HepG2 (cell line): ENCODE results near the gene LIFR. TPM values are rescaled to one million over a fixed set of nuclear protein-coding genes. Genes with fewer than 3 reads are reported as not detected.
A peak's percentile ranks its signal among the peaks of the same experiment; 100 is the strongest.

Source experiments
- ATAC-seq: fragments of 200-7000 bp; cut with Tn5 transposase; 3 replicates; pipeline ENCODE4 v1.9.1; 2020; ENCODE audit warnings: mild to moderate bottlenecking, moderate library complexity
- BruUV-seq: library from RNA; stranded (reverse); fragments of 400-500 nt; replicated peaks from 2 replicates; lab custom pipeline; 2021; lab: Mats Ljungman, UMichigan
- CTCF ChIA-PET: fragments of 300-600 bp; formaldehyde crosslinking; extraction: SDS; loops from one replicate; lab custom pipeline; 2021; ENCODE audit warnings: low total read pairs, inconsistent platforms, low intra/inter-chr PET ratio; lab: Yijun Ruan, JAX
- POLR2A ChIA-PET: fragments of 350-600 bp; sonication (Branson Sonifier 250); formaldehyde crosslinking; loops from one replicate; lab custom pipeline; 2020; ENCODE audit warnings: antibody characterized with exemption, inconsistent platforms; lab: Yijun Ruan, JAX
- DNase-seq: peaks from one replicate; pipeline ENCODE4 v3.0.0-alpha.2; 2015; ENCODE audit warnings: low spot score
- FAIRE-seq: peaks from 3 replicates; lab custom pipeline; 2011; peaks lifted over from hg19 to GRCh38; lab: Jason Lieb, UNC
- H2AFZ ChIP-seq: one replicate; pipeline ENCODE4 v1.6.1; 2011; ENCODE audit warnings: low read length, inconsistent platforms
- H3K27ac ChIP-seq: fragments of 300-600 bp; 3 replicates; pipeline ENCODE4 v1.8.0; 2011; ENCODE audit warnings: mixed run types, mild to moderate bottlenecking, mixed read lengths, low read length, inconsistent platforms; ENCODE audit not compliant: insufficient read depth; ENCODE audit errors: extremely low read length
- H3K27me3 ChIP-seq, 2 experiments: fragments of 200-600 bp in 1 of 2; 2 replicates in 1 of 2; 3 replicates in 1 of 2; pipeline versions ENCODE4 v1.6.0 to v1.8.0; 2011; ENCODE audit warnings: low read length in 2 of 2, mild to moderate bottlenecking in 2 of 2, moderate library complexity in 2 of 2, inconsistent platforms in 1 of 2; ENCODE audit not compliant: insufficient read depth in 2 of 2, control insufficient read depth in 1 of 2
- H3K36me3 ChIP-seq, 2 experiments: fragments of 200-600 bp in 1 of 2; replicated peaks in 1 of 2; 2 replicates in 1 of 2; 3 replicates in 1 of 2; pipeline versions ENCODE4 v1.5.1 to v1.8.0; 2011; ENCODE audit warnings: low read length in 2 of 2, inconsistent platforms in 1 of 2; ENCODE audit not compliant: insufficient read depth in 2 of 2, control insufficient read depth in 1 of 2
- H3K4me1 ChIP-seq: 2 replicates; pipeline ENCODE4 v1.5.1; 2012; ENCODE audit warnings: low read length, inconsistent platforms; ENCODE audit not compliant: insufficient read depth
- H3K4me2 ChIP-seq: 2 replicates; pipeline ENCODE4 v1.6.0; 2011; ENCODE audit warnings: low read depth, low read length, inconsistent platforms
- H3K4me3 ChIP-seq, 3 experiments: fragments of 200-600 bp in 1 of 3; sonication (generic), shearing (Covaris generic) in 1 of 3; replicated peaks in 1 of 3; 2 replicates each; pipeline ENCODE4 v1.5.1; 2011 to 2016; ENCODE audit warnings: low read length in 3 of 3, inconsistent platforms in 2 of 3, low read depth in 2 of 3, mild to moderate bottlenecking in 2 of 3, control low read depth in 1 of 3, mixed read lengths in 1 of 3; ENCODE audit not compliant: insufficient read depth in 1 of 3
- H3K79me2 ChIP-seq: one replicate; pipeline ENCODE4 v1.6.1; 2011; ENCODE audit warnings: low read length, inconsistent platforms; ENCODE audit not compliant: insufficient read depth
- H3K9ac ChIP-seq: 2 replicates; pipeline ENCODE4 v1.6.0; 2011; ENCODE audit warnings: mild to moderate bottlenecking, low read depth, low read length, inconsistent platforms; ENCODE audit not compliant: insufficient read depth
- H3K9me3 ChIP-seq: 2 replicates; pipeline ENCODE4 v1.5.1; 2012; ENCODE audit warnings: mild to moderate bottlenecking, low read length
- H4K20me1 ChIP-seq: 2 replicates; pipeline ENCODE4 v1.6.0; 2011; ENCODE audit warnings: inconsistent platforms, mild to moderate bottlenecking, low read length, moderate library complexity; ENCODE audit not compliant: insufficient read depth
- ARID5B ChIP-seq: IDR thresholded peaks from 2 replicates; pipeline ENCODE4 v1.4.0; 2020; ENCODE audit warnings: mild to moderate bottlenecking, missing genetic modification reagents
- ATF5 ChIP-seq: sonication (generic); formaldehyde crosslinking; IDR thresholded peaks from 2 replicates; pipeline ENCODE4 v1.4.0; 2020; ENCODE audit warnings: mild to moderate bottlenecking, low read depth, missing genetic modification reagents
- FOXA3 ChIP-seq: IDR thresholded peaks from 2 replicates; pipeline ENCODE4 v1.6.1; 2016; ENCODE audit warnings: missing genetic modification reagents, missing compliant biosample characterization
- GTF2F1 ChIP-seq: fragments of 150-350 bp; IDR thresholded peaks from 2 replicates; pipeline ENCODE4 v1.6.1; 2014; ENCODE audit warnings: low read length
- MIER3 ChIP-seq: IDR thresholded peaks from 2 replicates; pipeline ENCODE4 v1.6.1; 2016; ENCODE audit warnings: missing compliant biosample characterization, borderline replicate concordance
- PHF8 ChIP-seq: sonication (generic); formaldehyde crosslinking; IDR thresholded peaks from 2 replicates; pipeline ENCODE4 v1.5.0; 2020; ENCODE audit warnings: missing genetic modification reagents
- TCF7 ChIP-seq: sonication (generic); IDR thresholded peaks from 2 replicates; pipeline ENCODE4 v1.6.1; 2016; ENCODE audit warnings: antibody characterized with exemption, low read depth
- ZBTB26 ChIP-seq: IDR thresholded peaks from 2 replicates; pipeline ENCODE4 v1.6.1; 2016; ENCODE audit warnings: missing compliant biosample characterization, missing genetic modification reagents, borderline replicate concordance
- ZMYM4 ChIP-seq: sonication (generic); formaldehyde crosslinking; IDR thresholded peaks from 2 replicates; pipeline ENCODE4 v1.8.1; 2023; ENCODE audit warnings: mild to moderate bottlenecking, missing genetic modification reagents
- ZNF20 ChIP-seq: sonication (generic); formaldehyde crosslinking; IDR thresholded peaks from 2 replicates; pipeline ENCODE4 v1.4.0; 2020; ENCODE audit warnings: mild to moderate bottlenecking, moderate library complexity, missing genetic modification reagents
- ZNF263 ChIP-seq: sonication (generic); formaldehyde crosslinking; IDR thresholded peaks from 2 replicates; pipeline ENCODE4 v1.4.0; 2020; ENCODE audit warnings: missing genetic modification reagents
- ZNF614 ChIP-seq: IDR thresholded peaks from 2 replicates; pipeline ENCODE4 v1.6.1; 2018; ENCODE audit warnings: missing biosample characterization, missing genetic modification reagents, inconsistent platforms, borderline replicate concordance
- ZNF644 ChIP-seq: IDR thresholded peaks from 2 replicates; pipeline ENCODE4 v1.6.1; 2016; ENCODE audit warnings: low read depth
- ZZZ3 ChIP-seq: sonication (generic); formaldehyde crosslinking; IDR thresholded peaks from 2 replicates; pipeline ENCODE4 v1.4.0; 2020; ENCODE audit warnings: missing genetic modification reagents, mild to moderate bottlenecking, borderline replicate concordance
- WGBS: methylation state at CpG from one replicate; pipeline ENCODE4 v1.1.6; 2017; ENCODE audit warnings: low lambda C conversion rate; 5-methylcytosine and 5-hydroxymethylcytosine counted together
- in situ Hi-C: cut with HindIII; loops from 2 replicates; pipeline ENCODE4 v1.10.0; 2017; ENCODE audit warnings: low pct_unique_long_range_greater_than_20kb; ENCODE audit not compliant: extremely low pct_ligation_motif_present
- intact Hi-C: fragments of 100-400 bp; cut with micrococcal nuclease; formaldehyde crosslinking; loops from one replicate; pipeline ENCODE4 v1.10.0; 2022; ENCODE audit not compliant: unreplicated experiment
- polyA plus RNA-seq, 8 experiments: library from polyadenylated mRNA; depleted of rRNA in 3 of 8; stranded (reverse) in 7 of 8; unstranded in 1 of 8; fragments of >200 nt; fragmentation: Illumina TruSeq in 4 of 8; extraction: Trizol in 4 of 8; gene quantifications; 2 replicates each; pipeline versions ENCODE4 v1.2.1 to v1.2.3, GENCODE V29; 2011 to 2016; ENCODE audit warnings: low read depth in 4 of 8, missing spikeins in 1 of 8, mixed read lengths in 1 of 8; ENCODE audit not compliant: insufficient read depth in 1 of 8
- total RNA-seq, 5 experiments: library from RNA; depleted of rRNA; stranded (reverse); fragments of >200 nt; fragmentation: Illumina TruSeq; extraction: Trizol; gene quantifications; 2 replicates each; pipeline ENCODE4 v1.2.3, GENCODE V29; 2016; ENCODE audit warnings: low read depth in 1 of 5

The LIFR gene
- total and polyA plus RNA-seq, 2 of the 13 experiments (the other 11 are each of a cell fraction or from before 2014, with no cell fraction given), result 6.3 to 25.2 TPM

- in situ Hi-C loops, result no loop called here
- ChIA-PET POLR2A (interaction anchor here (5.9 kb wide), 1 partner anchor 9 kb away, joined by 59 read pairs; no protein-coding TSS in a partner anchor), CTCF (no interaction called here)
- BruUV-seq, result no TSS peak
- TF ChIP-seq ZNF20, result no peak
- H3K9ac ChIP-seq, result no peak overlapping the region
- FAIRE-seq (no peak), DNase-seq (no peak), ATAC-seq (no peak)
- H3K4me3 ChIP-seq, result no peak overlapping the region
- H3K27ac ChIP-seq, result peak overlapping the region; percentile 33
- H3K4me2 ChIP-seq, result no peak overlapping the region
- intact Hi-C loops, result no loop called here
- H3K27me3 ChIP-seq, result no peaks in the 10 kb centered on the region
- no peak overlapping the region for H2AFZ ChIP-seq
- WGBS, result 85% methylated on average over 3 of the region's 3 CpGs
- H3K9me3 ChIP-seq, result no peaks in the 10 kb centered on the region
- peaks cover 84% of the 10 kb centered on the region for H3K79me2 ChIP-seq
- no peaks in the 10 kb centered on the region for H4K20me1 ChIP-seq
- H3K36me3 ChIP-seq, result no peaks in the 10 kb centered on the region
- peaks cover 87% of the 10 kb centered on the region for H3K4me1 ChIP-seq
Observed at GRCh38 chr5:38536968-38537367, 19.5 kb downstream of the LIFR start.

- WGBS, result 0% methylated on average over 2 of the region's 2 CpGs
- Histone ChIP-seq H3K27ac (peak overlapping the region; percentile 99), H4K20me1 (no peaks in the 10 kb centered on the region), H3K4me1 (peaks cover 81% of the 10 kb centered on the region), H2AFZ (no peak overlapping the region), H3K9me3 (peaks cover 8% of the 10 kb centered on the region), H3K27me3 (no peaks in the 10 kb centered on the region), H3K36me3 (no peaks in the 10 kb centered on the region), H3K79me2 (peaks cover 85% of the 10 kb centered on the region), H3K9ac (peak overlapping the region; percentile 66), H3K4me3 (peak overlapping the region in 2 of 3 experiments; percentile 3 to 31; a peak in 1 of 6 replicates), H3K4me2 (peak overlapping the region; percentile 87)
- FAIRE-seq (peak; percentile 32), DNase-seq (peak; percentile 70), ATAC-seq (peak; percentile 22)
- intact Hi-C loops, result loop anchor here (1.0 kb wide), 1 partner anchor 11 kb away; no protein-coding TSS in a partner anchor
- CTCF ChIA-PET, result no interaction called here
- POLR2A ChIA-PET, result interaction anchor here (1.2 to 5.9 kb wide), 4 partner anchors 10 to 24 kb away, joined by 4 to 59 read pairs (median 12); partner anchors contain the start of gene LIFR
- in situ Hi-C loops, result no loop called here
- BruUV-seq, result no TSS peak
- TF ChIP-seq GTF2F1 (no peak), ZZZ3 (CRISPR knock-in tag) (no peak), MIER3 (CRISPR knock-in tag) (no peak), TCF7 (0 out of 2 replicates have a peak, but pooled peaks have one; percentile 14), ZNF614 (CRISPR knock-in tag) (no peak), ZMYM4 (CRISPR knock-in tag) (0 out of 2 replicates have a peak, but pooled peaks have one; percentile 1), ZNF263 (CRISPR knock-in tag) (no peak), FOXA3 (CRISPR knock-in tag) (peak; percentile 25; the same call in 1 of the 2 replicates), ZBTB26 (no peak), ZNF644 (CRISPR knock-in tag) (no peak), ARID5B (CRISPR knock-in tag) (peak; percentile 64), ATF5 (no peak), PHF8 (CRISPR knock-in tag) (no peak)
Observed at GRCh38 chr5:38535845-38536244, 20.6 kb downstream of the LIFR start.
